ENCODE data around the gene SLC13A5. TPM values are rescaled to one million over a fixed set of nuclear protein-coding genes. Genes with fewer than 3 reads are reported as not detected.
"Not testable (repeated sequence)": the region's sequence is repeated elsewhere in the genome, so short reads cannot be mapped to it uniquely, and the experiment has no call there.

SLC13A5 gene
- not detected for total RNA-seq

GRCh38 chr17:6713130-6713917, at the start of gene SLC13A5:
TSS of gene SLC13A5 (minus strand) at chr17:6713369. CDS start at chr17:6713333, 36 bp downstream.
- ChIA-PET CTCF (interaction anchor here (0.6 kb wide), 1 partner anchor 983 kb away, joined by 4 read pairs; no protein-coding TSS in a partner anchor), POLR2A (no interaction called here)

- ChIA-PET CTCF (interaction anchor here (1.0 kb wide), 1 partner anchor 10 kb away, joined by 3 read pairs; no protein-coding TSS in a partner anchor), POLR2A (no interaction called here)
Observed at GRCh38 chr17:6761779-6762178, 48.6 kb upstream of the SLC13A5 start.

- POLR2A ChIA-PET, result no interaction called here
- CTCF ChIA-PET, result no interaction called here
Observed at GRCh38 chr17:6757747-6758146, 44.6 kb upstream of the SLC13A5 start.

GRCh38 chr17:6756425-6757031, 43.4 kb upstream of the SLC13A5 start:
- ChIA-PET POLR2A (interaction anchor here (0.6 kb wide), 1 partner anchor 313 kb away, joined by 3 read pairs; no protein-coding TSS in a partner anchor), CTCF (interaction anchor here (1.0 kb wide), 1 partner anchor 11 kb away, joined by 3 read pairs; no protein-coding TSS in a partner anchor)

- ChIA-PET CTCF (interaction anchor here (1.0 kb wide), 1 partner anchor 11 kb away, joined by 3 read pairs; no protein-coding TSS in a partner anchor), POLR2A (no interaction called here)
Observed at GRCh38 chr17:6755731-6756184, 42.6 kb upstream of the SLC13A5 start, which contains the start of gene XAF1. TSS of gene XAF1 (plus strand) at chr17:6756046. CDS start at chr17:6756079, 33 bp downstream.

- CTCF ChIA-PET, result interaction anchor here (1.0 to 1.1 kb wide), 2 partner anchors 10 to 89 kb away, joined by 3 read pairs; no protein-coding TSS in a partner anchor
- POLR2A ChIA-PET, result no interaction called here
Observed at GRCh38 chr17:6755281-6755680, 42.1 kb upstream of the SLC13A5 start.

- CTCF ChIA-PET, result no interaction called here
- POLR2A ChIA-PET, result no interaction called here
Observed at GRCh38 chr17:6753546-6753945, 40.4 kb upstream of the SLC13A5 start.

- ChIA-PET CTCF (no interaction called here), POLR2A (no interaction called here)
Observed at GRCh38 chr17:6753006-6753445, 39.9 kb upstream of the SLC13A5 start.

- ChIA-PET POLR2A (no interaction called here), CTCF (no interaction called here)
Observed at GRCh38 chr17:6752068-6752909, 39.1 kb upstream of the SLC13A5 start.

GRCh38 chr17:6749519-6749918, 36.4 kb upstream of the SLC13A5 start:
- ChIA-PET POLR2A (no interaction called here), CTCF (no interaction called here)

- POLR2A ChIA-PET, result no interaction called here
- CTCF ChIA-PET, result no interaction called here
Observed at GRCh38 chr17:6748617-6749016, 35.4 kb upstream of the SLC13A5 start.

- POLR2A ChIA-PET, result not testable (repeated sequence)
Observed at GRCh38 chr17:6746665-6747064, 33.5 kb upstream of the SLC13A5 start.

GRCh38 chr17:6729531-6729930, 16.4 kb upstream of the SLC13A5 start:
- CTCF ChIA-PET, result no interaction called here

More at GRCh38 chr17:6746665-6747064, 33.5 kb upstream of the SLC13A5 start:
- CTCF ChIA-PET, result not testable (repeated sequence)

GRCh38 chr17:6724009-6724408, 10.8 kb upstream of the SLC13A5 start:
- POLR2A ChIA-PET, result no interaction called here
- CTCF ChIA-PET, result interaction anchor here (0.7 kb wide), 1 partner anchor 470 kb away, joined by 3 read pairs; no protein-coding TSS in a partner anchor

More at GRCh38 chr17:6729531-6729930, 16.4 kb upstream of the SLC13A5 start:
- POLR2A ChIA-PET, result no interaction called here

- POLR2A ChIA-PET, result no interaction called here
- CTCF ChIA-PET, result interaction anchor here (0.7 kb wide), 1 partner anchor 54 kb away, joined by 4 read pairs; the partner anchor contains the start of gene FBXO39
Observed at GRCh38 chr17:6721744-6722143, 8.6 kb upstream of the SLC13A5 start.

GRCh38 chr17:6716736-6717135, 3.6 kb upstream of the SLC13A5 start:
- POLR2A ChIA-PET, result no interaction called here

GRCh38 chr17:6714315-6714874, 1.2 kb upstream of the SLC13A5 start:
- ChIA-PET CTCF (interaction anchor here (0.6 kb wide), 1 partner anchor 10 kb away, joined by 3 read pairs; no protein-coding TSS in a partner anchor), POLR2A (no interaction called here)

More at GRCh38 chr17:6716736-6717135, 3.6 kb upstream of the SLC13A5 start:
- CTCF ChIA-PET, result interaction anchor here (0.7 kb wide), 2 partner anchors 40 to 559 kb away, joined by 3 to 5 read pairs; no protein-coding TSS in a partner anchor

GRCh38 chr17:6713918-6714271, 726 bp upstream of the SLC13A5 start:
- POLR2A ChIA-PET, result no interaction called here
- CTCF ChIA-PET, result interaction anchor here (0.6 kb wide), 1 partner anchor 9 kb away, joined by 3 read pairs; no protein-coding TSS in a partner anchor

GRCh38 chr17:6712854-6713129, 377 bp downstream of the SLC13A5 start:
- ChIA-PET POLR2A (no interaction called here), CTCF (interaction anchor here (0.6 kb wide), 1 partner anchor 984 kb away, joined by 4 read pairs; no protein-coding TSS in a partner anchor)

Measured in activated CD8-positive, alpha-beta memory T cell treated with anti-CD3 and anti-CD28 coated beads for 36 hours (primary cell).